GM21529 (cell line): ENCODE data around the gene CEP83.
A peak's percentile ranks its signal among the peaks of the same experiment; 100 is the strongest.
"Not testable (repeated sequence)": the region's sequence is repeated elsewhere in the genome, so short reads cannot be mapped to it uniquely, and the experiment has no call there.

ENCODE experiments used
- ATAC-seq: cut with Tn5 transposase; IDR thresholded peaks from one replicate; pipeline ENCODE4 v1.9.1; 2021; ENCODE audit not compliant: unreplicated experiment

CEP83 gene

GRCh38 chr12:94433744-94434143 is 25.9 kb downstream of the CEP83 start:
- no peak for ATAC-seq

DNA sequence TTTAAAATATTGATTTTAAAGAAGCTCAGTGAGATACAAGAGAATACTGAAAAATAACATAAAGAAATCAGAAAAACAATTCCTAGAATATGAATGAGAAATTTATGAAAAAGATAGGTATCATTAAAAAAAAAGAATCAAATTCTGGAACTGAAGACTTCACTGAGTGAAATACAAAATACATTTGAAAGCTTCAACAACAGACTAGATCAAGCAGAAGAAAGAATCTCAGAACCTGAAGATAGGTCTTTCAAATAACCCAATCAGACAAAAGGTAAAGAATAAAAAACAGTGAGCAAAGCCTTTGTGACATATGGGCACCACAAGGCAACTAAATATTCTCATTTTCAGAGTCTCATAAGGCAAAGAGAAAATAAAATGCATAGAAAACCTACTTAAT is 29.4 kb downstream of the CEP83 start:
- ATAC-seq, result no peak

GRCh38 chr12:94429633-94430032 is 30.0 kb downstream of the CEP83 start:
- no peak for ATAC-seq

GRCh38 chr12:94429191-94429590 is 30.5 kb downstream of the CEP83 start:
- no peak for ATAC-seq

GRCh38 chr12:94427501-94428381 is 31.9 kb downstream of the CEP83 start:
- no peak for ATAC-seq

GRCh38 chr12:94426049-94426448 is 33.6 kb downstream of the CEP83 start:
- no peak for ATAC-seq

DNA sequence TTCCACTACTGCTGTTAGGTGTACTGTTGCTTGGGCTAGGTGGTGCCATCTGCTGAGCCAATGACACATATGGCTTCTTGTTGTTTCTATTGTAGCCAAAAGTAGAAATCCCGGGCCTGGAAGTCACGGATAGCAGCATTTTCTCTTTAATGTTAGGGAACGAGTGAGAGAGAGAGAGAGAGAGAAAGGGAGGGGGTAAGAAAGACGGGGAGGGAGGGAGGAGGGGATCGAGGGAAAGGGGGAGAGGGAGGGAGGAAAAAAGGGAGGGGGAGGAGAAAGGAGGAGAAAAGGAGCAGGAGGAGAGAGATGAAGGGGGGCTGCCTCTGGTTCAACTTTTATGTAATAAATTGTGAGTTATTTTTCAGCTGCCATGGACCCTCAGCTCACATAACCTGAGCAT is 34.8 kb downstream of the CEP83 start:
- ATAC-seq, result not testable (repeated sequence)

- no peak for ATAC-seq
These were observed 37.6 kb downstream of the CEP83 start for GRCh38 chr12:94421868-94422740.

GRCh38 chr12:94418517-94418916 is 41.1 kb downstream of the CEP83 start:
- no peak for ATAC-seq

DNA sequence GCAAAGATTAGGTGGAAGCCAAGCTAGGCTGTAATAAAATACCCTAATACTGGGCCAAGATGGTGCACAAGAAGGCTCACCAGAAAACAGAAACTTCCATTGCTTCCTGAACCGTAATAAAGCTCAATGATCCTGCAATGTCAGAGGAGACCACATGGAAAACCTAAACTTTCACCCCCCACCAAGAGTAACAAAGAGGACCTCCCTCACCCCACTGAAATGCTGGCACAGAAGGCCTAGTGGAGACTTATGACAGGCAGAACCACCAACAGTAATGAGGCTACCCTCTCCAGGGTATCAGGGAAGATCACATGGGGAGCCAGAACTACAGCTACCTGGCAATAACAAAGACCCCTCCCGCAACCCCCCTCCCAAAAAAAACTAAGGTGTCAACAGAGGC is 43.1 kb downstream of the CEP83 start:
- no peak for ATAC-seq

GRCh38 chr12:94415066-94415465 is 44.6 kb downstream of the CEP83 start:
- ATAC-seq, result no peak

GRCh38 chr12:94405413-94406116 is 54.1 kb downstream of the CEP83 start:
- ATAC-seq, result peak; percentile 89

- no peak for ATAC-seq
These were observed 54.8 kb downstream of the CEP83 start for GRCh38 chr12:94404854-94405253.

DNA sequence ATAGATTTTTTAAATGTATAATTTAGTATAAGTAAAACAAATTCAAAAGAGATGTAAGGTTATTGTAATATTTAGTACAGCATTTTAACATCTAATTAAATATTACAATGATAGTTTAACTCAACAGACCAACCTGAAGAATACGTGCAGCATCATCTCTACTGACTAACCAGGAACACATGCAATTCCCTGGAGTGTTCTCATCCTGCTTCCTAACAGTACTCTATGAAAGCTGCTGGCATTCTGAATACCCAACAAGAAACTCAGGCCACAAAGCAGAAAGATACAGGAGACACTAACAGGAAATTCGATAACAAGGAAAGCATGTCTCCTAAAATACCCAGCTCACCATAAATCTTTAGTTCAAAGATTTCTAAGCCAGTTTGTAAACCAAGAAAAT is 58.3 kb downstream of the CEP83 start:
- no peak for ATAC-seq

DNA sequence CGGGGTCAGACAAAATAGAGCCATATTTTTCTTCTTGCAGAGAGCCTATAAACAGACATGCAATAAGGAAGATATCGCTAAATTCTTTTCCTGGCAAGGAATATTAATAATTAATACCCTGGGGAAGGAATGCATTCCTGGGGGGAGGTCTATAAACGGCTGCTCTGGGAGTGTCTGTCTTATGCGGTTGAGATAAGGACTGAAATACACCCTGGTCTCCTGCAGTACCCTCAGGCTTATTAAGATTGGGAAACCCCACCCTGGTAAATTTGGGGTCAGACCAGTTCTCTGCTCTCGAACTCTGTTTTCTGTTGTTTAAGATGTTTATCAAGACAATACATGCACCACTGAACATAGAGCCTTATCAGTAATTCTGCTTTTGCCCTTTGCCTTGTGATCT is 61.0 kb downstream of the CEP83 start:
- ATAC-seq, result not testable (repeated sequence)

- ATAC-seq, result no peak
These were observed 62.3 kb downstream of the CEP83 start for GRCh38 chr12:94397401-94397800.

DNA sequence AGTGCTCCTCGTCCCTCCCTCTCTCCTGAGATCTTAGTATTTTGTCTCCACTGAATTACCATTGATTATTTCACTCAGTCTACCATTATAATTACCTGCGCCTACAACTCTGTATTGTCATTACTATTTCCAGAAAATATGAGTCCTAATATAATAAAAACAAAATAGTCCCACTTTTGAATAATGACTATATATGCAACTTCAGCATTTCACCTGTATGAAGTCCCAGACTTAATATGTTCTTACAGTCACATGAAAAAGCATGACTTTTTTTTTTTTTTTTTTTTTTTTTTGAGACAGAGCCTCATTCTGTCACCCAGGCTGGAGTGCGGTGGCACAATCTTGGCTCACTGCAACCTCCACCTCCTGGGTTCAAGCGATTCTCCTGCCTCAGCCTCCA is 63.7 kb downstream of the CEP83 start:
- not testable (repeated sequence) for ATAC-seq

GRCh38 chr12:94390130-94390485 is 69.6 kb downstream of the CEP83 start:
- no peak for ATAC-seq

GRCh38 chr12:94389482-94390129 is 70.1 kb downstream of the CEP83 start:
- ATAC-seq, result not testable (repeated sequence)

- no peak for ATAC-seq
These were observed 73.2 kb downstream of the CEP83 start for GRCh38 chr12:94386422-94386821.

DNA sequence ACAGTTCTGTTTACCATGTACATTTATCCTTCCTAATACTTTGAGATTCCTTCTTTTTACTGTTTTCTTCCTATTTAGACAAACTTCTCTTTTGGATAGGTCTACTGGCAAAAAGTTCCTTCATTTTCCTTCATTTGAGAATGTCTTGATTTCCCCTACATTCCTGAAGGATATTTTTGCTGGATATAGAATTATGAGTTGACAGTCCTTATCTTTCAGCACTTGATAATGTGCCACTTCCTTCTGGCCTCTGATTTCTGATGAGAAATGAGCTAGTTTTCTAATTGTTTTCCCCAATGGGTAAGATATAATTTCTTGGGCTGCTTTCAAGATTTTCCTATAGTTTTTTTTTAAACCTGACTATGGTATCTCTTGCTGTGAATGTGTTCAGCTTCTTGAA is 75.6 kb downstream of the CEP83 start:
- no peak for ATAC-seq
